ENCODE measurements around the gene ITPR2.

Gene ITPR2

GRCh38 chr12:26821212-26821701, 11.7 kb downstream of the ITPR2 start:
- no peak for DNase-seq

GRCh38 chr12:26818636-26819035, 14.4 kb downstream of the ITPR2 start:
- DNase-seq, result no peak

GRCh38 chr12:26818201-26818600, 14.8 kb downstream of the ITPR2 start:
- no peak for DNase-seq

GRCh38 chr12:26817183-26817591, 15.8 kb downstream of the ITPR2 start:
- DNase-seq, result no peak

- no peak for DNase-seq
These were observed 19.2 kb downstream of the ITPR2 start for GRCh38 chr12:26813812-26814211.

- no peak for DNase-seq
These were observed 22.7 kb downstream of the ITPR2 start for GRCh38 chr12:26810330-26810729.

GRCh38 chr12:26809611-26810285, 23.2 kb downstream of the ITPR2 start:
- no peak for DNase-seq

- no peak for DNase-seq
These were observed 24.1 kb downstream of the ITPR2 start for GRCh38 chr12:26808766-26809476.

- DNase-seq, result no peak
These were observed 25.7 kb downstream of the ITPR2 start for GRCh38 chr12:26807292-26807691.

GRCh38 chr12:26806556-26806955, 26.4 kb downstream of the ITPR2 start:
- no peak for DNase-seq

- no peak for DNase-seq
These were observed 27.5 kb downstream of the ITPR2 start for GRCh38 chr12:26805401-26805971.

- DNase-seq, result no peak
These were observed 29.4 kb downstream of the ITPR2 start for GRCh38 chr12:26803552-26803951.

- no peak for DNase-seq
These were observed 31.5 kb downstream of the ITPR2 start for GRCh38 chr12:26801486-26801885.

- no peak for DNase-seq
These were observed 32.1 kb downstream of the ITPR2 start for GRCh38 chr12:26800858-26801257.

- DNase-seq, result no peak
These were observed 32.6 kb downstream of the ITPR2 start for GRCh38 chr12:26800347-26800746.

- no peak for DNase-seq
These were observed 33.3 kb downstream of the ITPR2 start for GRCh38 chr12:26799741-26800140.

GRCh38 chr12:26798640-26799039, 34.4 kb downstream of the ITPR2 start:
- DNase-seq, result no peak

- DNase-seq, result no peak
These were observed 35.0 kb downstream of the ITPR2 start for GRCh38 chr12:26798023-26798422.

- no peak for DNase-seq
These were observed 37.1 kb downstream of the ITPR2 start for GRCh38 chr12:26795910-26796309.

GRCh38 chr12:26791301-26791791, 41.6 kb downstream of the ITPR2 start:
- no peak for DNase-seq

GRCh38 chr12:26790645-26790994, 42.4 kb downstream of the ITPR2 start:
- no peak for DNase-seq

GRCh38 chr12:26789731-26790644, 43.0 kb downstream of the ITPR2 start:
- DNase-seq, result no peak
